AG09319 (cell line): ENCODE data around the gene ELP6.

Source experiments
- DNase-seq: peaks from one replicate; pipeline ENCODE4 v3.0.0-alpha.2; 2010; ENCODE audit warnings: low read depth; ENCODE audit errors: extremely low read depth
- CTCF ChIP-seq: IDR thresholded peaks from 2 replicates; pipeline ENCODE4 v1.5.1; 2011; ENCODE audit warnings: low read depth, mild to moderate bottlenecking, inconsistent platforms, low read length, moderate library complexity

The ELP6 gene

GRCh38 chr3:47523310-47524073 is 10.0 kb upstream of the ELP6 start:
- DNase-seq, result no peak
- TF ChIP-seq CTCF, result no peak

GRCh38 chr3:47522082-47522987 is 8.8 kb upstream of the ELP6 start:
- TF ChIP-seq CTCF, result peak; percentile 87
- DNase-seq, result peak; percentile 73

GRCh38 chr3:47520756-47521155 is 7.2 kb upstream of the ELP6 start:
- DNase-seq, result no peak
- TF ChIP-seq CTCF, result no peak

GRCh38 chr3:47517937-47518336 is 4.4 kb upstream of the ELP6 start:
- no peak for TF ChIP-seq CTCF
- no peak for DNase-seq

- no peak for TF ChIP-seq CTCF
- no peak for DNase-seq
Measured at GRCh38 chr3:47515864-47516319, 2.4 kb upstream of the ELP6 start.

GRCh38 chr3:47515100-47515499 is 1.6 kb upstream of the ELP6 start:
- no peak for TF ChIP-seq CTCF
- DNase-seq, result no peak
